Loucy (cell line): ENCODE measurements around the gene GREB1L.

ENCODE experiments used
- CTCF ChIP-seq: fragments of 200-600 bp; sonication (generic); conservative IDR thresholded peaks from 2 replicates; pipeline ENCODE4 v1.5.1; 2014; ENCODE audit warnings: mild to moderate bottlenecking, antibody characterized with exemption, low read length
- EZH2phosphoT487 ChIP-seq: fragments of 200-600 bp; IDR thresholded peaks from 2 replicates; pipeline ENCODE4 v1.6.1; 2018; ENCODE audit warnings: antibody characterized with exemption, mild to moderate bottlenecking, moderate library complexity, borderline replicate concordance

- TF ChIP-seq CTCF: no peak
- TF ChIP-seq EZH2phosphoT487: no peak
Measured at GRCh38 chr18:21335927-21336488, 94.0 kb downstream of the GREB1L start.
